Left ventricle myocardium superior (tissue), 1 donor: ENCODE data around the gene MALT1. TPM values are rescaled to one million over a fixed set of nuclear protein-coding genes. Genes with fewer than 3 reads are reported as not detected.
"Not testable (repeated sequence)": the region's sequence is repeated elsewhere in the genome, so short reads cannot be mapped to it uniquely, and the experiment has no call there.

ENCODE experiments used
- ATAC-seq: fragments of 200-7000 bp; cut with Tn5 transposase; one replicate; pipeline ENCODE4 v1.9.1; 2020; ENCODE audit warnings: mild to moderate bottlenecking, moderate library complexity
- DNase-seq: peaks from one replicate; pipeline ENCODE4 v3.0.0-alpha.2; 2020
- intact Hi-C: fragments of 100-400 bp; cut with micrococcal nuclease; formaldehyde crosslinking; loops from one replicate; pipeline ENCODE4 v1.11.0; 2022
- total RNA-seq: library from RNA; stranded (reverse); fragmentation: NEBNext Ultra II Directional; extraction: Animal tissue kit (Norgen Biotek cat#: 25700); gene quantifications from one replicate; pipeline ENCODE4 v1.2.1, GENCODE V29; 2021
- donor health status: DM: no; HTN: yes; CAD: no; lungs with severe emphysema.

The MALT1 gene
- total RNA-seq, 1 donor from 2014 or later = 11.8 TPM

DNA sequence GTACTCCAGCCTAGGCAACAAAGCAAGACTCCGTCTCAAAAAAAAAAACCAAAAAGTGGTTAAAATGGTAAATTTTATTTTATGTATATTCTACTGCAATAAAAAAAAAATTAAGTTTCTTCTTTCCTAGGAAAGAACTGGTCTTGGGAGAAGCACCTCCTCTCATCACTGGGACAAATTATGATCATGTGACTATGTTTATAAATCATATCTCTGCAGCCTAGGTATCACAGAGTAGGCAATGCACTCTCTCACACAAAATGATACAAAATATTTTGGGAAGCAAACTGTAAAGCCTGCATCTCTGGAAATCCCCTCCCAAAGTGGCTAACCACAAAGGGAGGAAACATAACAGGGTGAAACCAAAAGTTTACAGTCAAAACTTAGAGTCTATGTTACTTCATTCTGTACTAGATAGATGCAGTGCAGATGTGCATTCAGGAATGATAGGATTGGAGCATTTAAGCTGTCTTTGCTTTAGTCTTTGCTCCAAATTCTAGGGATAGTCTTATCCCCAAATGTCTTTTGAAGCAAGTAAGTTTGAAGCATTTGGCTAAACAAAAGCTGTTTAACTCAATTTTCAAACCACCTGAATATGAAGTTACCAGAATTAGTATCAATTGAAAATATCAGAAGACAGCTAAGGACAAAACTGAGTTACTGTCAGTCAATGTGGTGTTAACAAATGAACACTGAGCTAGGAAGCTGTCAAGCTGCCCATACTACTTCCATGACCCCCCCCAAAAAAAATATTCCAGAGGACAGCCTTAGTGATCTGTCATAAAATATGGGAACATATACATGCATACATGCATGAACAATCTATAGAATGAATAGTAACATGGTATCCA lies 21.1 kb upstream of the MALT1 start:
- DNase-seq (no peak), ATAC-seq (no peak)
- intact Hi-C loops = no loop called here

DNA sequence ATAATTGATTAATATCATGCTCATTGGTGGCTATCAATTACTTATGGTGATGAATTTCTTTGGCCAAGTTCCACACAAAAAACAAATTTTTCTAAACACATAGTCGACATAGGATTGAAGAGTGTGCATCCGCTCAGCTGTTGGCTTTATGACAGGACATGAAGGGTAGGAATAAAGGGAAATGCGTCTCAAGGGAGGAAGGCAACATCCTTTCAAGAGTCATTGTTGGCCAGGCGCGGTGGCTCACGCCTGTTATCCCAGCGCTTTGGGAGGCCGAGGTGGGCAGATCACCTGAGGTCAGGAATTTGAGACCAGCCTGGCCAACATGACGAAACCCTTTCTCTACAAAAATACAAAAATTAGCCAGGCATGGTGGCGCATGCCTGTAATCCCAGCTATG lies 20.4 kb upstream of the MALT1 start:
- intact Hi-C loops, DNase-seq, ATAC-seq: not testable (repeated sequence)

DNA sequence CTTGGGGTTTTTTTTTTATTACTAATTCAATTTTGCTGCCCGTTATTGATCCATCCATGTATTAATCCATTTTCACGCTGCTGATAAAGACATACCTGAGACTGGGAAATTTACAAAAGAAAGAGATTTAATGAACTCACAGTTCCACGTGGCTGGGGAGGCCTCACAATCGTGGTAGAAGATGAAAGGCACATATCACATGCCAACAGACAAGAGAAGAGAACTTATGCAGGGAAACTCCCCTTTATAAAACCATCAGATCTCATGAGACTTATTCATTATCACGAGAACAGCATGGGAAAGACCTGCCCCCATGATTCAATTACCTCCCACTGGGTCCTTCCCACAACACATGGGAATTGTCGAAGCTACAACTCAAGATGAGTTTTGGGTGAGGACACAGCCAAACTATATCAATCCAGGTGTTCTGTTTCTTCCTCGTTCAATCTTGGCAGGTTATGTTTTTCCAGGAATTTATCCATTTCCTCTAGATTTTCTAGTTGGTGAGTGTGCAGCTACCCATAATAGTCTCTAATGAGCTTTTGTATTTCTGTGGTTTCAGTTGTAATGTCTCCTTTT lies 18.0 kb upstream of the MALT1 start:
- intact Hi-C loops, DNase-seq, ATAC-seq: not testable (repeated sequence)

DNA sequence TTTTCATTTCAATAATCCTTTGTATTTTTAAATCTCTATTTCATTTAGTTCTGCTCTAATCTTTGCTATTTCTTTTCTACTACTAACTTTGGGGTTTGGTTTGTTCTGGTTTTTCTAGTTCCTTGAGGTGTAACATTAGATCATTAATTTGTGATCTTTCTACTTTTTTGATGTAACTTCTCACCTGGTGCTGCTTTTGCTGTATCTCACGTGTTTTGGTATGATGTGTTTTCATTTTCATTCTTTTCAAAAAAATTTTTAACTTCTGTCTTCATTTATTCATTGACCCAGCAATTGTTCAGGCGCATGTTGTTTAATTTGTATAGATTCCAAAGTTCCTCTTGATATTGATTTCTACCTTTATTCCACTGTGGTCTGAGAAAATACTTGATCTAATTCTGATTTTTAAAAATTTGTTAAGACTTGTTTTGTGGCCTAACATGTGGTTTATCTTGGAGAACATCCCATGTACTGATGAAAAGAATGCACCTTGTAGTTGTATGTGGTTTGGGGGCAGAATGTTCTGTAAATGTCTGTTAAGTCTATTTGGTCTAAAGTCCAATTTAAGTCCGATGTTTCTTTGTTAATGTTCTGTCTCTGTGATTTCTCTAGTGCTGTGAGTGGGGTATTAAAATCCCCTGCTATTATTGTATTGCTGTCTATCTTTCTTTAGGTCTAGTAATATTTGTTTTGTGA lies 17.3 kb upstream of the MALT1 start:
- DNase-seq = no peak
- no peak for ATAC-seq
- intact Hi-C loops = no loop called here

DNA sequence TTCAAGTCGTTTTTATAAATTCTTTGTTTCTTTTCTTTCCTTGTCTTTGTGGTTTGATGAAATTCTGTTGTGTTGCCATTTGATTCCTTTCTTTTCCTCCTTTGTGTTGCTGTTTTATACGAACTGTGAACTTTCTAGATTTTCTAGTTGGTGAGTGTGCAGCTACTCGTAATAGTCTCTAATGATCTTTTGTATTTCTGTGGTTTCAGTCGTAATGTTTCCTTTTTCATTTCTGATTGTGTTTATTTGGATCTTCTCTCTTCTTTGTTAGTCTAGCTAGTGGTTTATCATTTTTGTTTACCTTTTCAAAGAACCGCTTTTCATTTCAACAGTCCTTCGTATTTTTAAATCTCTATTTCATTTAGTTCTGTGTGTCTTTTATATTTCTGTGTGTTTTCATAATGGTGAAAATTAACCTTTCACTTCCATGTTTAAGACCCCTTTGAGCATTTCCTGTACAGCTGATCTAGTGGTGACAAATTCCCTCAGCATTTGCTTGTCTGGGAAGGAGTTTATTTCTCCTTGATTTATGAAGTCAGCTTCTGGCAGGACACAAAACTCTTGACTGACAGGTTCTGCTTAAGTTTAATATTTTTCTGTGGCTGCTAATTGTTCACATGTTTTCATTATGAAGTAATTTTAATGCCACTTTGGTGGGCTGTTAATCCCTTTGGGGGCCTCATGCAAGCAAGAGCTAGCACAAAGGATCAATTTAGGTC lies 16.2 kb upstream of the MALT1 start:
- ATAC-seq (no peak), DNase-seq (no peak)
- intact Hi-C loops = no loop called here

DNA sequence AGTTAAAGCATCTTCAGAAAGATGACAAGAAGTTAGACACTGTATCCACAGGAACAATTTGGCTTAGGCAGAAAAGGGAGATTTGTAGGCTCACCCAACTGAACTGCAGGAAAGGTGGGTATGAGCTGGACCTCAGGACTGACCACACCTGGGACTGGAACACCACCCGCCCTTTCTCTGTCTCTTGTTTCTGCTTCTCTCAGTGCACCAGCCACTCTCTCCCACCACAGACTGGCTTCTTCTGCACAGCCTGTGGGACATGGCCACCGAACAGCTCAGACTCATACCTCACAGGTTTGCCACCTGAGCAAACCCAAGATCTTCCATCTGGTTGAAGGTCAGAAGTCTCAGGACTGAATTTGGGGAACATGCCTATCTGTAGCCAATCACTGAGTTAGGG lies 14.2 kb upstream of the MALT1 start:
- DNase-seq (no peak), ATAC-seq (no peak)
- intact Hi-C loops = no loop called here

DNA sequence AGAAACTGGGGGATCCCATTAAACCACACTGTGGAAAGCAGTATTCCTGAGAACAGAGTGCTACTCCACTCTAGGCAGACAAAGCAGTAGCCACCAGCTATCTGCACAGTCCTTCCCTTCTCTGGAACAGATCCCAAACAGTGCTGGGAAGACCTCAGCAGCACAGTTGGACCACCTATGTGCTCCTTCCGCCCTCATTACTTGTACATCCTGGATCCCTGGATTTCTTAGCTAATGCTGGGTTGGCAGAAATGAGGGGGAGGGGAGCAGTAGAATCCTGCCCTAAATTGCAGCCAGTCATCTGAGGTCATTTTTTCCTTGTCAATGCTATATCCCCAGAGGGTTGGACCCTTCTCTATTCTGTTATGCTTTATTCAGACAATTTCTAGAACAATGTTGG lies 13.8 kb upstream of the MALT1 start:
- intact Hi-C loops = no loop called here
- DNase-seq = no peak
- peak; percentile 32 for ATAC-seq

DNA sequence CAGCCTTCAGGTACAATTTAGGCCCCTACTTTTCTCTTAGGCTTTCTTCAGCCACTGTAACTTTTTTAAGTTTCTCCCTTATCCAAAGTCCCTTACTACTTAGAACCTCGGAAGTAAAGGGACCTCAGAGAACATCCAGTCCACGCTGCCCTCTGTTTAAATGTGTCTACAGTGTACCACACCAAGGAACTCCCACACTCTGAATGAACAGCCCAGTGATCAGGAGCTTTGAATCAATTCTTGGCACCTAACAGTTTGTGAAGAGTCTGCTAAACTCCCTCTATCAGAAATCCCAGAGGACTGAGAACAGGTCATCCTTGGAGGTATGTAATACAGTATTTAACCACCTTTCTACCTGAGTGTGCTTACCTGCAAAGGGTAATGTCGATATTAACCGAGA lies 11.6 kb upstream of the MALT1 start:
- ATAC-seq (no peak), DNase-seq (no peak)
- intact Hi-C loops = no loop called here

DNA sequence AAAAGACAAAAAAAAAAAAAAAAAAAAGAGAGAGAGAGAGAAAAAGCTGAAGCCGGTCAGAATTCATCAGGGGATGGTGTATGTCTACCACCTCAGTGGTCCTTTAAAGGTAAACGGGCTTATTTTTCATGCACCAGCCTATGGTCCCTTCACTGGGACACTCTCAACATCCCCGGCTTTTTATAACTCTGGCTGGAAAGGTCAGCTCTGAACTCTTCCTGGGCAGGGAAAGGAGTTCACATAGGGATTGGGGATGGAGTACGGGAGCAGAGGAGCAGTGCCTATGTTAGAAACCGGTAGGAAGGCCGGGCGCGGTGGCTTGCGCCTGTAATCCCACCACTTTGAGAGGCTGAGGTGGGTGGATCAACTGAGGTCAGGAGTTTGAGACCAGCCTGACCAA lies 10.3 kb upstream of the MALT1 start:
- DNase-seq = no peak
- intact Hi-C loops = no loop called here
- ATAC-seq = no peak

DNA sequence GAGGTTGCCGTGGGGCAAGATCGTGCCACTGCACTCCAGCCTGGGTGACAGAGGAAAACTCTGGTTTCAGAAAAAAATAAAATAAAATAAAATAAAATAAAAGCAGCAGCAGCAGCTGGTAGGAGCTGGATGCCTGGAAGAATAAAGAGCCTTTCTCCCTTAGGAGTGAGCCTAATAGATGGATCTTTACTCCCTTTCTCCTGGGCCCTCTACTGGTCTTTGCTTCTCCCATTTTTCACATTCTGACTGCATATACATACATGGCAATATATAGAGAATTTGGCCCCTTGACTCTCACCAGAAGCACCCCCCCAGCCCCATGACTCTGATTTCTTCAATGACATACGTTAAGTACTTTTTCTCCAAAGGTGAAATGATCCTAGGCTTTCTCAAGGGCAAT lies 9.8 kb upstream of the MALT1 start:
- DNase-seq (no peak), ATAC-seq (peak; percentile 78)
- intact Hi-C loops = no loop called here

DNA sequence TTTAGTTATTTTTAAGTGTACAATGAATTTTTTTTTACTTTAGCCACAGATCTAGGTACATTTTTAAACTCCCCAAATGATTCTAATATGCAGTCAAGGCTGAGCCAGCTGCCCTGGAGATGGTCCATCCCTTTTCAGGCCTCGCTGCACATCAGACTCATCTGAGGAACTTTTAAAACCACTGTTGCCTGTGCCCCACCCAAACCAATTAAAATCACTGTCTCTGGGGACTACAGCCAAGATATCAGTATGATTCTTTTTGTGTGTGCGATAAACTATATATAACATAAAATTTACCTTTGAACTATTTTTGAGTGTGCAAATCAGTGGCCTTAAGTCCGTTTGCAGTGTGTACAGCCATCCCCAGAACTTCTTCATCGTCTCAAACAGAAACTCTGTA lies 9.1 kb upstream of the MALT1 start:
- DNase-seq (no peak), ATAC-seq (no peak)
- intact Hi-C loops = no loop called here

DNA sequence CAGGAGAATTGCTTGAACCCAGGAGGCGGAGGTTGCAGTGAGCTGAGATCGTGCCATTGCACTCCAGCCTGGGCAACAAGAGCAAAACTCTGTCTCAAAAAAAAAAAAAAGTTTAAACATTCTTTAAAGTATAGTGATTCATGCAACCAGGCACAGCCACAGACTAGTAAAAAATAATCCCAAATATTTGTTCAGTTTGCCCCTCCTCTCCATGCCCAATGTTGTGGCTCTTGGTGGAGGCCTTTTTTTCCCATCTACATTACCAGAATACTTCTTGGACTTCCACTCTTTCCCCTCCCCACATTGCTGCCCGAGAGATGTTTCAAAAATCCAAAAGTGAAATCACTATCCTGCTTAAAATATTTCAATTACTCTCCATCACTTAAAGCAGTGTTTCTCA lies 5.1 kb upstream of the MALT1 start:
- ATAC-seq (no peak), DNase-seq (no peak)
- intact Hi-C loops = no loop called here

DNA sequence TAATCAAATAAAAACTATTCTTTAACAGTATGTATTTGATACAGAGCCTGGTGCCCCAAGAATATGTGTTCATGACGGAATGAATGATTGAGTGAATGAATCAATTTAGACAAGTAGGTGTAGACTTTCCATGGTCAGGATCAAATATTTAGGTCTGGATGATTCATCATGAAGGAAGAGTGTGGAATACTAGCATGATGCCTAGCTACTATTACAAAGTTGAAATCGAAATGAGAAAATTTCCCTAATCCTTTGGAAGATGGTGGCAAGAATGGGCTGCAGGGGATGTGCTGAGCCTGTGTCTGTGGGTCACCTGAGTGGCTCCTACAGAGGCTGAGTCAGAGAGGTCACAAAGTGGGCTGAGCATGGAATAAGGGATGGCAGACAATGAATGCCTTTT lies 3.1 kb upstream of the MALT1 start:
- intact Hi-C loops = no loop called here
- ATAC-seq (no peak), DNase-seq (no peak)

DNA sequence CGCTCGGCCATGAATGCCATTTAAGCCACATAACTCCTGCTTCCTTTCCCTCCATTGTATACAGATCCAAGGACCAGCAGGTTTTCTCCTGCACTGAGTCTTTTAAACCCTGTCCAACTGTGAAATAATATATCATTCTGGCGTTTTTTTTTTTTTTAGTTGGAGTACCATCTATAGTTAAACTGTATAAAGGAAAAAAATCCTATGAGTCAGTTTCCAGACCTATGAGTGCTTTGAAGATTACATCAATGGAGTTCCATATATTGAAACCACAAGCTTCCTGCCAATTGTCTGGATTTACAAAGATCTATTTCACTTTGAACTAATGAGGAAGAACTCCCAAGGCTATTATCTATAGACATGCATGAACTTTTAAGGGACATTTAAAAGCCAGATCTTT lies 2.4 kb upstream of the MALT1 start:
- DNase-seq = no peak
- intact Hi-C loops = no loop called here
- no peak for ATAC-seq

DNA sequence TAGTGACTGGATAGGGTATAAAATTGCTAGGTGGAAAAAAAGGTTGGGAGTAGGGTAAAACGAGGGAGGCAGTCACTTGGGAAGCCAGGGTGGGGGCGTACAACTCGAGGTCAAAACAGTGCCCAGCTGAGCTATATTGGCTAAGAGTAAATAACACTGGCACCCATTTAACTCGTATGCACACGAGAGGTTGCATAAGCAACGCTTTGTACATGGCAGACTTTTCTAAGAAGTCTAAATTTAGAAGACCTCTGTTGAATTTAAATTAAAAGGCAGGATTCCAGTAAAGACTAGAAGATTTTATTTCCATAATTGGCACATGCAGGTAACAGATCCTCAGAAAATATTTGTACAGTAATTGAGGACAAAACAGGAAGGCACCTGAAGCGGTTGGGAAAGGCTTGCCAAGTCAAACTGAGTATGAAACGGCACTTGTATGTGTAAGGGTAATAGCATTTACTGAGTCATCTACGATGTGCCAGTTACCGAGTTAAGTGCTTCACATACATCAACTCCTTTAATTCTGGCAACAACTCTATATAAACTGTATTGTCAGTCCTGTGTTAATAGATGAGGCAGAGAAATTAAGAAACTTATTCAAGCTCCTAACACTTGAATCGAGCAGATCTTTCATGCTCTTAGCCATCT lies 1.4 kb upstream of the MALT1 start:
- ATAC-seq = no peak
- no peak for DNase-seq
- intact Hi-C loops = no loop called here

DNA sequence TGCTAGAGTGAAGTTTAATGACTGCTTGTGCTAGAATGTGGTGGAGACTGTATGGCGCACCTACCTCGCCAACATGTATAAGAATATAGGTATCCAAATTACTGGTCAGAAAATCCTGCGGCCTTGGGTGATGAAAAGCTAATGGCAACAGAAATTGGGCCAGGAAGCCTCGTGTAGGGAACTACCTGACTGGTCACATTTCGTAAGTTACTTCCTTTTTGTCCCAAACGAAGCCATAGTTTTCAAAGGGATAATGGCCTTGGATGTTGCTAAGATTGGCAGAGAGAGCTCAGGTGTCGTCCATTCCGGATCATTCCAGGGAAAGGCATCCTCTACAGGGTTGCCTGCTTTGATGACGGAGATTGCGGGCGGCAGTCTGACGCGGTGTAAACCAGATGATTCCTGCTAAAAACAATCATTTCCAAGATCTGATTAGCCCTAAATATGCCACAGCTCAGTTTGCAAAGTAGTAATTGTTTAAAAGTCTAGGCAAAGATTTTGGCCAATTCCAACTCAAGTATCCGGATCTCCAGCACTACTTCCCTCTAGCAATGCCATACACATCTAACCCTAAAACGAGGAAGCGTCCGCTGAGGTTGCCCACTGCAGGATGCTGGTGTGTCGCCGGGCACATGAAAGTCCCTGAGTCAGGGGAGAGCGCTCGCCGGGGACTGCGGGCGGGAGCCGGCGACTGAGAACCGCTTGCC lies 708 bp upstream of the MALT1 start:
- DNase-seq = no peak
- intact Hi-C loops = no loop called here
- no peak for ATAC-seq

DNA sequence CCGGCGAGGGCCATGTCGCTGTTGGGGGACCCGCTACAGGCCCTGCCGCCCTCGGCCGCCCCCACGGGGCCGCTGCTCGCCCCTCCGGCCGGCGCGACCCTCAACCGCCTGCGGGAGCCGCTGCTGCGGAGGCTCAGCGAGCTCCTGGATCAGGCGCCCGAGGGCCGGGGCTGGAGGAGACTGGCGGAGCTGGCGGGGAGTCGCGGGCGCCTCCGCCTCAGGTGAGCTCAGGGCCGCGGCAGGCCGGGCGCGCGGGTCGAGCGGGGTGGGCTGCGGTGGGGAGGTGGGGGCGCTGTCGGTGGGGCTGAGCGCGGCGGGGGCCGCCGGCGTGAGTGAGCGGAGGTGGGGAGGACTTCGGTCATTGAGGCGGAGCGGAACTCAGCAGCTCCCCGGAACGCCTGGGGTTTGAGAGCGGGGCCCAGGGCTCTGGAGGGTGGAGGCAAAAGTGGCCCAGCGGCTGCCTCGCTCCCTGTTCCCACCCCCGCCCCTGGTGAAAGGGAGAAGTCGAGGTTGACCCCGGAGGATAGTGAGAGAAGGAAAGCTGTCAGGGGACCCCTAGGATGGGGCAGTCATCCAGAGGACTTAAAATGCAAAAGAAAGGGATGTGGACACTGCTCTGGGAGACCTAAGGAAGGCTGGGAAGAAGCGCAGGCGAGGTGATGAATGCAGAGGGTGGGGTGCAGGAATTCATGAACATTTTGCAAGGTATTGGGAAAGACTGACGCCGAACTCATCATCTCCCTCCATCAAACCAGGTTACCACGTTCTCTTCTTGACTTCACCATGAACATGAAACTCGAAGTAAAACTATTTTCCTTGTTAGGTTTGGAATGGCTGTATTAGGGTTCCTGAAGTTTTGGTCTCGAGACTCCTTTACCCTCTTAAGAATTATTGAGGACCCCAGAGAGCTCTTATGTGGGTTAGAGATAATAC lies 633 bp downstream of the MALT1 start:
- peak; percentile 54 for ATAC-seq

DNA sequence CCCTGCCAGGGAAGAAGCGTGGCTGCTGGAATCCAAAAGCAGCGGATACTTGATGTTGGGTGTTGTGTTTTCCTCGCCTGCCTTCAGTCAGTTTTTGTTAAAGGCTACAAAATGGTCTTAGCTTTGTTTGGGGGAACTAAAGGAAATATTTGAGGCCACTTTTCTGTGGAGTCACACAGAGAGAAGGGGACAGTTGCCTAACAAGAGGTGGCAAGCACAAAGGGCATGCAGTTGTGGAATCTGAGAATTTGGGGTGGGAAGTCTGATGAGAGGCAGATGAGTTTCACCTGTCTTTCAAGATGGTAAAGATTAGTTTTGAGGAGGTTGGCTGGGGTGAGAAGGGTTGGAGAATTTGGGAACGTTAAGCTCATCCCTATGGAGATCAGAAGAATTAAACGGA lies 2.9 kb downstream of the MALT1 start:
- no peak for DNase-seq
- intact Hi-C loops = no loop called here
- ATAC-seq = no peak

More for the DNA sequence above, 633 bp downstream of the MALT1 start:
- DNase-seq = peak; percentile 74
- intact Hi-C loops = no loop called here
